ENCODE data around the gene P4HB. TPM values are rescaled to one million over a fixed set of nuclear protein-coding genes. Genes with fewer than 3 reads are reported as not detected.

The P4HB gene
- total RNA-seq, 2 donors from 2014 or later, result 560 to 669 TPM

DNA sequence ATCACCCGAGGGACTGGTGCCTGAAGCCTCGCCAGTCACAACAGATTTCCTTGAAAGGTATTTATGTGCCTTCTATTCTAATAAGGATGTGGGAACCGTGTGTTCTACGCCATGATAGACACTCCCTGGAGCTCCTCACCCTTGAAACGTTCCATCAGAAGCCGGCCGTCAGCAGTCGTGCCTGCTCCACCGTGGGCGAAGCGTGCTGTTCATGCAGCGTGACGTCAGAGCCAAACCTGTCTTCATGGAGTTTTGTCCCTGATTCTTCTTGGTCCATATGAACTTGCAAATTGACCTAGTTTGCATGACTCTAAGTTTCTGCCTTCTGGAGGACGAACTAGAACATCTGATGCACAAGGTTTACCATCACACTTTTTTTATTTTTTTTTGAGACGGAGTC lies 21.0 kb downstream of the P4HB start:
- intact Hi-C loops (cut with DNase I, micrococcal nuclease), result no loop called here
- no peak for DNase-seq
- no peak for ATAC-seq

GRCh38 chr17:81838753-81839255 lies 21.5 kb downstream of the P4HB start:
- no peak for ATAC-seq
- no peak for DNase-seq
- intact Hi-C loops (cut with DNase I, micrococcal nuclease), result no loop called here

GRCh38 chr17:81837641-81838040 lies 22.7 kb downstream of the P4HB start:
- DNase-seq, result no peak
- intact Hi-C loops (cut with DNase I, micrococcal nuclease), result no loop called here
- no peak for ATAC-seq

GRCh38 chr17:81834831-81835267 lies 25.5 kb downstream of the P4HB start, which contains the start of gene PPP1R27:
Gene PPP1R27, minus strand, starts transcription at chr17:81835050. Its CDS starts 97 bp downstream, at chr17:81834953.
- ATAC-seq (no peak), DNase-seq (no peak)
- intact Hi-C loops (cut with DNase I, micrococcal nuclease), result no loop called here

DNA sequence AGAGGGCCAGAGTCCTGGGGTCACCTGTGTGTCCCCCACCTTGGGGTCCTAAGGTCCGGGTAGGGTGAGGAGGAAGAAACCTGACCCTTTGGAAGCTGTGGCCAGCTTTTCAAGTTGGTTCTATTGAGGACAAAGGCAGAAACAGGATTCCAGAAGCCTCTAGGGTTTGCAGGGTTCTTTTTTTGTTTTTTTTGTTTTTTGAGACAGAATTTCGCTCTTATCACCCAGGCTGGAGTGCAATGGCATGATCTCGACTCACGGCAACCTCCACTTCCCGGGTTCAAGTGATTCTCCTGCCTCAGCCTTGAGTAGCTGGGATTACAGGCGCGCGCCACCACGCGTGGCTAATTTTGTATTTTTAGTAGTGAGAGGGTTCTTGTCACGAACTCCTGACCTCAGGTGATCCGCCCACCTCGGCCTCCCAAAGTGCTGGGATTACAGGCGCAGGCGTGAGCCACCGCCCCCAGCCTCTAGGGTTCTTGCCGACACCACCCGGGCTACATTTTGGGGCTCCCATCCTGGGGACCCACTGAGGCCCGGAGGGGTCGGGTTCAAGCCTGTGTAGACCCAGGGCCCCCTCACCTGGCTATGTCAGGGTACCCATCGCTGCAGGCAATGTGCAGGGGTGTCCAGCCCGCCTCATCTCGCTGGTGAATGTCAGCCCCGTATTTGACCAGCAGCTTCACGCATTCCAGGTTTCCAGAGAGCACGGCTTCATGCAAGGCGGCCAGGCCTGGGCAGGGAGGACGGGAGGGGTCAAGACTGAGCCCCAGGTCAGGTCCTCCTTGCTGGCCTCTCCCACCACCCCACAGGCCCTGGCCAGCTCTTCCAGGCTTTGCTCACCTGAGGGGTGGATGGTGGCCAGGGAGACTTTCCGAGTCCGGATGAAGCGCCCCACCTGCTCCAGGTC lies 26.2 kb downstream of the P4HB start:
- no peak for DNase-seq
- ATAC-seq, result no peak
- intact Hi-C loops (cut with DNase I, micrococcal nuclease), result no loop called here

DNA sequence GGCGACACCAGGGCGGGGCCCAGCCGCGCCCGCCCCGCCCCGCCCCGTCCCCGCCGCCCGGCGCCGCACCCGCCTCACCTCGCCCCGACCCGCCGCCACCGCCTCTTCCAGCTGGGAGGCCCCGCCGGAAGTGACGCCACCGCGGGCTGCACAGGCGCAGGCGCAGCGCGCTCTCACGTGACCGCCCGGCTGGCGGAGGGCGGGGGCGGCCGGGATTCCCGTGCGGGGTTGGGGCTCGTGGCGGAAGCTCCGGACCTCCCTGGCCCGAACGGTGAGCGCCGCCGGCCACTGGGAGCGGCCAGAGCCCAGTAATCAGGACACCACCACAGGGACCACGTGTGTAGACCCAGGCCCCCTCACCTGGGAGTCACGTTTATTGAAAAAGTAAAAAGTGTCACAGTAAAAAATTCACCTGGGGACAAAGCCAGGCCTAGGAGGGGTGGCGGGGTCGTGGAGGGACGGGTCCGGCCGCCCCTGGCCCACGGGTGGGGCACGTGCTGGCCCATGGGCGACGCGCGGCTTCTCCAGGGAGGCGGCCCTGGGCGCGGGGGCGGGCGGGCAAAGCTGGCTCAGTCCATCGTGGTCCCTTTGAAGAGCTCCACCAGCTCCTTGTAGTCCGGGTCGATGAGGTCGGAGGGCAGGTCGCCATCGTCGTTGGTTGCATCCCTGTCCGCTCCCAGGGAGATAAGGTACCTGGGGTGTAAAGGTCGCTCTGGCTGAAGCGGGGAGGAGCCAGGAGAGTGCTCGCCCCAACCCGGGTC lies 27.0 kb downstream of the P4HB start, which contains the start of gene MCRIP1:
TSS of gene MCRIP1 (minus strand) at position 132 of the 761 bp plus-strand sequence. CDS start 8,785 bp downstream, outside the sequence.
- DNase-seq (peak; percentile 95 to 98), ATAC-seq (peak; percentile 87)
- intact Hi-C loops (cut with DNase I, micrococcal nuclease), result no loop called here

GRCh38 chr17:81832608-81833159 lies 27.7 kb downstream of the P4HB start:
- intact Hi-C loops (cut with DNase I, micrococcal nuclease), result no loop called here
- ATAC-seq (peak; percentile 23), DNase-seq (peak in 1 of 2 donors; percentile 62)

GRCh38 chr17:81831957-81832607 lies 28.3 kb downstream of the P4HB start:
- intact Hi-C loops (cut with DNase I, micrococcal nuclease), result no loop called here
- no peak for DNase-seq
- ATAC-seq, result no peak

GRCh38 chr17:81831563-81831956 lies 28.8 kb downstream of the P4HB start:
- intact Hi-C loops (cut with DNase I, micrococcal nuclease), result no loop called here
- ATAC-seq, result no peak
- no peak for DNase-seq

DNA sequence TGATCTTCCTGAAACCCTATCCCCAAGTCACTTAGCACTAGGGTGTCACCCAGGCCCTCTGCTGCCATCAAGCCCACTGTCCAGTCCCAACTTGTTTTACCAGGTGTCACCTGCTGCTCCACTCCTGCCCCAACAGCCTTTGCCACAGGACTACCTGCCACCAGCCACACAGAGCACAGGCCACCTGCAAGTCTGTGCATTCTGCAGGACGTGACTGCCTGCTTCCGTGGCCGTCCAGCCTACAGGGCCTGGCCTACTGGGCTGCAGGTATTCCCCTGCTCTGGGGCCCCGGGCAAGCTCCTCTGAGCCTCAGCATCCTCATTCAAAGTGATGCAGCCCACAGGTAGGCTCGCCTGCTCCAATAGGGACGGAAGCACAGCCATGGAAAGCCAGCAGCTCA lies 30.5 kb downstream of the P4HB start:
- DNase-seq (no peak), ATAC-seq (no peak)
- intact Hi-C loops (cut with DNase I, micrococcal nuclease), result no loop called here

- intact Hi-C loops (cut with DNase I, micrococcal nuclease), result no loop called here
- DNase-seq, result no peak
- ATAC-seq, result no peak
Observed at GRCh38 chr17:81828656-81829055, 31.7 kb downstream of the P4HB start.

GRCh38 chr17:81825841-81826466 lies 34.4 kb downstream of the P4HB start:
- DNase-seq (peak in 1 of 2 donors; percentile 39), ATAC-seq (peak; percentile 10)
- intact Hi-C loops (cut with DNase I, micrococcal nuclease), result no loop called here

DNA sequence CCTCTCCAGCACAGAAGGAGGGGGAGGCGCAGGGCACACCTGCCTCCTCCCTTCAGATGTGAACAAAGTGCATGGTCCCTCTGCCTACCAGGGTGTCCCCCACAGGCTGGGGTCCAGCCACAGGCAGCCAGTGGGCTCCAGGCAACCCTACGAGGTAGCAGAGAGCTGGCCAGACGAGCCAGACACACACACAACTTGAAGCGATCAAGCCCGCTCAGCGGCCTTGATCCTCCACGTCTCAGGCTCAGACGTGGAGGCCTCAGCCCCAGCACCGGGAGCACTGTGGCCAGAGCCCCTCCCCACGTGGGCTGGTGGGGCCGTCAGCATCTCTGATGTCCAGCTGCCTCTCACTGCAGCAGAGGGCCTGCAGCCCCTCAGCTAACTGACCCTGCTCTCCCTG lies 35.7 kb downstream of the P4HB start:
- no peak for DNase-seq
- intact Hi-C loops (cut with DNase I, micrococcal nuclease), result no loop called here

DNA sequence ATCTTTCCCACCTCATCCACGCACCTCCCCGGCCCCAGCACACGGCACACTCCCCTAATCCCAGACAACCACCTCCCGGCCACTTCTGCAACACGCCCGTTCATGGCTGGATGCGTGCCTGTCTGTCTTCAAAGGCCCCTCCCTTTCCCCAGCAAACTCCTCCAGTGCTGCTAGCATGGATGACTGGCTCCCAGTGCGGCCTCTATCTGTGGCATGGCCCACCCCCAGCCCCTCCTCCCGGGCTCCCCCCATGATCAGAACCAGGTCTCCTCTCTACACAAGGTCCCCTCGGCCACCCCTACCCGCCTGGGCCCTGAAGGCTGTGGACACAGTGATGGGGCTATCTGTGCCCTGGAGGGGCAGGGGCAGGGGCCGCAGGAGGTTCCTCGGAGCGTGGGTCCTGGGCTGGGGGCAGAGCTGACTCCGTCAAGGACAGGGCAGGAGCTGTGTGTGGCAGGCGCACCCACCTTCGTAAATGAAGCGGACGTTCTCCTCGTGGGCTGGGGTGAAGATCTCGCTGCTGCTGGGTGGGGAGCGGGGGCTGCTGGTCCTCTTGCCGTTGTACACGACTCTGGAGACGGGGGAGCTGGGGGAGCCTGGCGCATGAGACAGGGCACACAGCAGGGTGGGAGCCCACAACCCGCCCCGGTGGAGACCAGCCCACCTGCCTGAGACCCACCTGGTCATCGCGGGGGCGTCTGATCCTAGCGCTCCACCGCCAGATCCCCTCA lies 36.4 kb downstream of the P4HB start:
- ATAC-seq, result no peak
- intact Hi-C loops (cut with DNase I, micrococcal nuclease), result no loop called here

More for the DNA sequence above, 35.7 kb downstream of the P4HB start:
- ATAC-seq, result no peak

DNA sequence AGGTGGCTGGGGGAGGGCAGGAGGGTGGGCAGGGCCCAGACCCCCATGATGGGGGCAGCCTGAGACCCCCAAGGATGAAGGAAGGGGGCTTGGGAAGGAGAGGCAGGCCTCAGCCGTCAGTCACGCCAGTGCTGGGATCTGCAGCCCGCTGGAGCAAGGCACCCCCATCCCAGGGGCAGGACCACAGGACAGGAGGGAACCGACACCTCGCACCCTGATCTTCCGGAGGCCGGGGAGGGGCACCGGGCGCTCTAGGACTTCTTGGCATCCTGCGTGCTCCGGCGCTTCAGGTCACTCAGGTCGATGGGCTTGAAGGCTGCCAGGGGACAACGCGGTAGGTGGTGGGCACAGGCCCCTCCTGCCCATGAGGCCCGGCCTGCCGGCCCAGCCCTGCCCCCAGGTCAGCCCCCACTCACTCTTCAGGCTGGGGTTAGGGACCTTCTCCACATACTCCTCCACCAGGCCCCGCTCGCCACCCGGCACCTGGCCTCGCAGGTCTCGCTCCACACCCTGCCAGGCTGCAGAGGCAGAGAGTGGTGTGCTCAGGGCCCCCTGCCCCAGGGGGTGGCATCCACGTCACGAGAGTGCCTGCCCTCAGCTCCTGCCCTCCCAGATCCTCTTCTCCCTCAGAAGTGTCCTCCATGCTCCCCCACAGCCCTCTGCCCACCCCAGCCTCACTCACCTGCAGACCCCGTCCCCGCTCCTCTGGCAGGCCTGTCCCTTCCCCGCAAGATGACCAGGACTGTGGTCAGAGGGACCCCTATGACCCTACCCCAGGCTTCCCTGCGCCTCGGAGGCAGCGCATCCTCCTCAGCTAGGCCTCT lies 37.1 kb downstream of the P4HB start:
- intact Hi-C loops (cut with DNase I, micrococcal nuclease), result no loop called here
- ATAC-seq (no peak), DNase-seq (no peak)

More for the DNA sequence above, 36.4 kb downstream of the P4HB start:
- DNase-seq, result no peak

- intact Hi-C loops (cut with DNase I, micrococcal nuclease), result no loop called here
- ATAC-seq (no peak), DNase-seq (peak in 1 of 2 donors; percentile 38)
Observed at GRCh38 chr17:81822312-81822637, 38.1 kb downstream of the P4HB start.

All from left colon (tissue), 2 donors.